Activated CD4-positive, alpha-beta T cell treated with anti-CD3 and anti-CD28 coated beads, Interleukin-2, amount 50 U/mL, for 4 hours (primary cell): ENCODE results near the gene BCKDK.
"Not testable (repeated sequence)": the region's sequence is repeated elsewhere in the genome, so short reads cannot be mapped to it uniquely, and the experiment has no call there.

Source experiments
- DNase-seq, 2 experiments: peaks; one replicate each; pipeline ENCODE4 v3.0.0-alpha.2; 2020

The BCKDK gene

DNA sequence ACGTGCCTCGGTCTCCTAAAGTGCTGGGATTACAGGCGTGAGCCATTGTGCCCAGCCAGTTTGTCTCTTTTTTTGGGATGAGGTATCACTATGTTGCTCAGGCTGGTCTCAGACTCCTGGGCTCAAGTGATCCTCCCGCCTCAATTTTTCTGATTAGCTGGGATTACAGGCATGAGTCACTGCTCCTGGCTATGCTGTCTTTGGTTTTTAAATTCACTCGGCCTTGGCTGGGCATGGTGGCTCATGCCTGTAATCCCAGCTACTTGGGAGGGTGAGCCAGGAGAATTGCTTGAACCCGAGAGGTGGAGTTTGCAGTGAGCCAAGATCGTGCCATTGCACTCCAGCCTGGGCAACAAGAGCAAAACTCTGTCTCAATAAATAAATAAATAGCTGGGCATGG, 36.2 kb downstream of the BCKDK start:
- not testable (repeated sequence) for DNase-seq

DNA sequence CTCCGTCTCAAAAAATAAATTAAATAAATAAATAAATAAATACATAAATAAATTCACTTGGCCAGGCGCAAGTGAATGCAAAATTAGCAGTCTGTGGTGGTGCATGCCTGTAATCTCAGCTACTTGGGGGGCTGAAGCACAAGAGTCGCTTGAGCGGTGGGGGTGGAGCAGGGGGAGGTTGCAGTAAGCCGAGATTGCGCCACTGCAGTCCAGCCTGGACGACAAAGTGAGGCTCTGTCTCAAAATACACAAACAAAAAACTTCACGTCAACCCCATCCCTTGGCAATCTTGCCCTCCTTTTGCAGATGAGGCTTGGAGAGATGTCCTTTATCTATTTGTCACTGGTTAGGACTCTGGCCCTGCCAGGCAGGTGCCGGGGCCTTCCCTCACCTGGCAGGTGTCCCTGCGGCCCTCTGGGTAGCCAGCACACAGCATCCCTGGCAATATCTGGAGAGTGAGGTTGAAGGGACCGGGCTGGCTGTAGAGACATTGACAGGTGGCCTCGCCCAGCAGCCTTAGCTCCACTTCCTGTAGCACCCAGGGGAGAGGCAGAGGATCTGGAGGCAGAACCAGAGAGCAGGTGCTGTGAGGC, 37.3 kb downstream of the BCKDK start:
- DNase-seq, result no peak

DNA sequence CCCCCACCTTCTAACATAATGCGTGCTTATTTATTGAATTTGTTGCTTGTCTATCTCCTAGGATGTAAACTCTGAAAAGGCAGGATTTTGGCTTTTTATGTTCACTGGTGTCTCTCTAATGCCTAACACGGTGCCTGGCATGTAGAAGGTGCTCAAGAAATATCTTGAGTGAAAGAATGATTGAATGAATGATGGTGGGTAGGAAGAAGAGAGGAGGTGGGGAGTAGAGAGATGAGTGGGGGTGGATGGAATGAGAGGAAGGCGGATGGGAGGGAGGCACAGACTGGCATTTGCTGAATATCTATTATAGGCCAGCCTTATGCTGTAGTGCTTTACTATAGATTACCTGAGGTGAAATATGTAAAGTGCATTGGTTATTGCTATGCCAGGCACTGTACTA, 39.4 kb downstream of the BCKDK start:
- no peak for DNase-seq

DNA sequence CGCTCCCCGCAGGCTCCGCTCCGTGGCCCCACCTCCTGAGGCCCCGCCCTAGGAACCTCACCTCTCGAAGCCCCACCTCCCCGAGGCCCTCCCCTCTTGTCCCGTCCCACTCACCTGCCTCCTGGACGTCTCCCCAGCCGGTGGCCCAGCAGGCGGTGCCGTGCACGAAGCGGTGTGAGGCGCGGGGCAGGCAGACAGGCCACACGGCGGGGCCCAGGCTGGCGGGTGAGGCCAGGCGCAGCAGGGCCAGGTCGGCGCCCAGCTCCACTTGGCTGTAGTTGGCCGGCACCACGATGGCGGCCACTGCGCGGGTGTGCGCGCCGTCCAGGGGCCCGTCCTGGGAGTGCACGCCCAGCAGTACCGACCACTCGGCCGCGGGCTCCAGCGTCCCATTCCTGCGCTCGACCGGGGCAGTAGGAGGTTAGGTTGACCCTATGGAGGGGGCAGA, 40.1 kb downstream of the BCKDK start:
- no peak for DNase-seq

DNA sequence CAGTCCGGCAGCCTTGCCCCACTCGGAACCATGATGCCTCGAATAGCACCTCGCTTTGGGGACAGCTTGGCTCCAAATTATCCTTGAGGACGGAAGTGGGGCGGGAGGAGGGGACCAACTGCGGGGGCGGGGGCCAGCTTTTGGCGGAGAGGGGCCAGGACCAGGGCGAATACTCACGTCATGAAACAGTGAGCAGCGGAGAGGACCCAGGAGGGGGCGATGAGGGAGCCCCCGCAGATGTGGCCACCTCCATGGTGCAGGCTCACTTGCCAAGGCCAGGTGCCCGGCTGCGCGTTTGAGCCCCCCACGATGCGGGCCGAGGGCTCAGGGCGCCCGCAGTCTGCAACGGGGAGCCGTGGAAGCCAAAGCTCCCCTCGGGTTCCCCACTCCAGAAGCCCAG, 40.7 kb downstream of the BCKDK start:
- DNase-seq, result no peak

DNA sequence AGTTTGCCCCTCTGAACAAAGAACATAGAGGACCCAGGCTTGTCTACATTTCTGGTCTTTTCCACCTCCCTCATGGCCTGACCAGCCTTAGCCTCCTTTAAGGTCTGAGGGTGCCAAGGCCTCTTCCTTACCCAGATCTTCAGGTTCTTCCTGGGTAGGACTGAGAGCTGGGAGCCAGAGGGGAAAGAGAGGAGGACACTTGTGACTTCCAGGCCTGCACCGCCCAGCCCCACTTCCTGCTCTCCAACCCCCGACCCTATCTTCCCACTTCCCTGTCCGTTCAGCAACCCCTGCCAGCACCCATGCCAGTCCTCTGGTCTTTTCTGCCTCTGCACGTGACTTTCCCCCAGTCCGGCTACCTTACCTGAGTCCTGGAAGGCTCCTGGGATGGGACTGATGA, 41.1 kb downstream of the BCKDK start:
- no peak for DNase-seq

DNA sequence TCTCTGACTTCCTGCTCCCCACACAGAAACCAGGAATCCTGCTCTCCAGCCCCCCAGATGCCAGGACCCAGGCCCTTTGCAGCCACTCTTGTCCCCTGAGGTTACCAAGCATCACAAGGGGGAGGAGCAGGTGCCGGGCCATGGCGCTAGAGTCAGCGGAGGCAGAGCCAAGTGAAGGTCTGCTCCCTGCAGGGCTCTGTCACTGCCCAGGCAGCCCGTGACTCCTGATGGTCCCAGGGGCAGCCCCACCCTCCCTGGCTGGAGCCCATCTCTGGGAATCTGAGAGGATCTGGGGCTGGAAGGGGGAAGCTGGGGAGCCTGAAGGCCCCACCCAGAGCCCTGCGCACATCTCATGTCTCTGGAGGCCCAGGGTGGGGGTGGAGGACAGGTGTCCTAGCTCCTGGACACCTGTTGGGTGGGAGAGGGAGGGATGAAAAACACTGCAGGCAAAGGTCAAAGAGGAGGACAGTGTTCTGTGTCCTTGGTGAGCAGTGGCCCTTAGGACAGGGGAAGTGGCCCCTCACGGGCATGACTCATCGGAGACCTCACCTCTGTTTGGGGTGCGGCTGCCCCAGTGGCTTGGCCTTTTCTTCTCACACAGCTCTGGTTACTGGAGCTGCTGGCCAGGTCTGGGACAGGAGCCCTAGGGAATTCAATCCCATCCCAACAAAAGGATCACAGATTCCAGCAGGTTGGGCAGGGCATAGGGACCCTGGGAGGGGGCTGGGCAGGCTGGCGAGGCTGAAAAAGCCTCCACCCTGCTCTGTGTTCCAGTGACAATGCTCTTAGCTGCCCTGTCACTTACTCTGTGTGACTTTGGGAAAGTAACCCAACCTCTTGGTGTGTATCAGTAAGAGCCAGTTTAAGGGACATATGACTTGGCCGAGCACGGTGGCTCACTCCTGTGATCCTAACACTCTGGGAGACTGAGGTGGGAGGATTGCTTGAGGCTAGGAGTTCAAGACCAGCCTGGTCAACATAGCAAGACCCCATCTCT, 42.0 kb downstream of the BCKDK start, which contains the start of gene PRSS36:
TSS of gene PRSS36 (minus strand) at position 173 of the 997 bp plus-strand sequence. CDS start at position 142, 31 bp downstream.
- no peak for DNase-seq

DNA sequence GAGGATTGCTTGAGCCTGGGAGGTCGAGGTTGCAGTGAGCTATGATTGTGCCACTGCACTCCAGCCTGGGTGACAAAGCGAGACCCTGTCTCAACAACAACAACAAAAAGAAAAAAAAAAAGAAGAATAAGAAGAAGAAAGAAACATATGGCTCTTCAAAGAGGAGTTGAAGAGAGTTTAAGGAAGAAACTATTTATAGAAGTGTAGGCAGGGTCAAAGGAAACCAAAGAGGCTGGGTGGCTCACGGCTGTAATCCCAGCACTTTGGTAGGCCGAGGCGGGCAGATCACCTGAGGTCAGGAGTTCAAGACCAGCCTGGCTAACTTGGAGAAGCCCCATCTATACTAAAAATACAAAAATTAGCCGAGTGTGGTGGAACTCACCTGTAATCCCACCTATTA, 42.8 kb downstream of the BCKDK start:
- not testable (repeated sequence) for DNase-seq

DNA sequence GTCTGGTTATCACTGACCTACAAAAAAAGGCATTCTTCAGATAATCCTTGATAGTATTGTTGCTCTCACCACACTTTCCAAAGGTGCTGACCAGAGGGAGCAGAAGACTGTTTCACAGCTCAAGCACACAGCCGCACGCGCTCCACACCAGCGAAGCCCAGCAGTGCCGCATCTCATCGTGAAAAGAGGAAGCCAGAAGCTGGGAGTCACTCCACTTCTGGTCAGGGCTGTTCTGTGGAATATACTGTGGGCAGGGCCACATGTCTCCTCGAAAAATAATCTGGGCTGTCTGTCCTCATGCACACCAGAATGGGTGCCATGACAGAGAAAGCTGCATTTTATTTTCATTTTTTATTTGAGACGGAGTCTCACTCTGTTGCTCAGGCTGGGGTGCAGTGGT, 49.0 kb downstream of the BCKDK start:
- DNase-seq, result no peak
